ENCODE measurements around the gene ZNF687. TPM values are rescaled to one million over a fixed set of nuclear protein-coding genes. Genes with fewer than 3 reads are reported as not detected.

ZNF687 gene
- 10 to 100 TPM; 23.6 to 36.8 (median 29.7) TPM for total RNA-seq

- WGBS: 1% methylated on average over 50 of the region's 74 CpGs
- Histone ChIP-seq H3K27ac (peak within 1 kb of the TSS; percentile 99), H3K36me3 (peaks cover 24% of the 10 kb centered on the region), H3K4me3 (peak within 1 kb of the TSS; percentile 94), H3K4me1 (peaks cover 23% of the 10 kb centered on the region), H3K9me3 (no peaks in the 10 kb centered on the region), H3K27me3 (no peaks in the 10 kb centered on the region)
- peak; percentile 100 for DNase-seq (ENCODE audit: low spot score in 2 of 2)
- peak in 1 of 3 donors; percentile 61 for TF ChIP-seq POLR2AphosphoS5 (IDR thresholded peaks at IDR 0.05)
- peak; percentile 45 to 46 for TF ChIP-seq POLR2A (IDR thresholded peaks at IDR 0.05)
- TF ChIP-seq CTCF (IDR thresholded peaks at IDR 0.05): no peak
- no peak for TF ChIP-seq EP300 (IDR thresholded peaks at IDR 0.05)
Measured at GRCh38 chr1:151281969-151282882, at the start of gene ZNF687. Gene ZNF687, plus strand, starts transcription at chr1:151282299. Its CDS starts 3,993 bp downstream, at chr1:151286292.

- WGBS: 80% methylated on average over 6 of the region's 6 CpGs
- no peak overlapping the region for H3K4me3 ChIP-seq
- no peak for DNase-seq (ENCODE audit: low spot score in 2 of 2)
Measured at GRCh38 chr1:151235235-151235634, 46.9 kb upstream of the ZNF687 start.

GRCh38 chr1:151237678-151238466 lies 44.2 kb upstream of the ZNF687 start:
- WGBS: 78% methylated on average over 4 of the region's 4 CpGs
- Histone ChIP-seq H3K4me1 (no peaks in the 10 kb centered on the region), H3K4me3 (no peak overlapping the region), H3K27ac (no peak overlapping the region), H3K9me3 (no peaks in the 10 kb centered on the region), H3K27me3 (no peaks in the 10 kb centered on the region), H3K36me3 (peaks cover 98% of the 10 kb centered on the region)
- TF ChIP-seq CTCF (IDR thresholded peaks at IDR 0.05) (no peak), POLR2AphosphoS5 (IDR thresholded peaks at IDR 0.05) (no peak), EP300 (IDR thresholded peaks at IDR 0.05) (no peak), POLR2A (IDR thresholded peaks at IDR 0.05) (no peak)
- DNase-seq (ENCODE audit: low spot score in 2 of 2): no peak

More at GRCh38 chr1:151235235-151235634, 46.9 kb upstream of the ZNF687 start:
- Histone ChIP-seq H3K27me3 (no peaks in the 10 kb centered on the region), H3K36me3 (peaks cover 96% of the 10 kb centered on the region), H3K9me3 (no peaks in the 10 kb centered on the region), H3K27ac (no peak overlapping the region), H3K4me1 (no peaks in the 10 kb centered on the region)
- TF ChIP-seq POLR2AphosphoS5 (IDR thresholded peaks at IDR 0.05) (no peak), EP300 (IDR thresholded peaks at IDR 0.05) (no peak), CTCF (IDR thresholded peaks at IDR 0.05) (no peak), POLR2A (IDR thresholded peaks at IDR 0.05) (no peak)

- WGBS: 48% methylated on average over 1 of the region's 1 CpG
- Histone ChIP-seq H3K9me3 (no peaks in the 10 kb centered on the region), H3K4me1 (no peaks in the 10 kb centered on the region), H3K27me3 (no peaks in the 10 kb centered on the region), H3K36me3 (peaks cover 98% of the 10 kb centered on the region), H3K27ac (no peak overlapping the region), H3K4me3 (no peak overlapping the region)
- no peak for TF ChIP-seq CTCF (IDR thresholded peaks at IDR 0.05)
- TF ChIP-seq POLR2A (IDR thresholded peaks at IDR 0.05): no peak
- no peak for TF ChIP-seq EP300 (IDR thresholded peaks at IDR 0.05)
- TF ChIP-seq POLR2AphosphoS5 (IDR thresholded peaks at IDR 0.05): no peak
- no peak for DNase-seq (ENCODE audit: low spot score in 2 of 2)
Measured at GRCh38 chr1:151238467-151238739, 43.7 kb upstream of the ZNF687 start.

GRCh38 chr1:151242442-151242841 lies 39.7 kb upstream of the ZNF687 start:
- peaks cover 94% of the 10 kb centered on the region for H3K36me3 ChIP-seq
- H3K4me1 ChIP-seq: no peaks in the 10 kb centered on the region
- no peak for DNase-seq (ENCODE audit: low spot score in 2 of 2)

More at GRCh38 chr1:151242442-151242841, 39.7 kb upstream of the ZNF687 start:
- no peak overlapping the region for H3K4me3 ChIP-seq
- 96% methylated on average over 2 of the region's 2 CpGs for WGBS
- no peaks in the 10 kb centered on the region for H3K27me3 ChIP-seq
- no peak overlapping the region for H3K27ac ChIP-seq
- TF ChIP-seq CTCF (IDR thresholded peaks at IDR 0.05) (no peak), EP300 (IDR thresholded peaks at IDR 0.05) (no peak), POLR2A (IDR thresholded peaks at IDR 0.05) (no peak), POLR2AphosphoS5 (IDR thresholded peaks at IDR 0.05) (no peak)
- no peaks in the 10 kb centered on the region for H3K9me3 ChIP-seq
